Measurements from ENCODE around the gene SYP. TPM values are rescaled to one million over a fixed set of nuclear protein-coding genes. Genes with fewer than 3 reads are reported as not detected.

The SYP gene
- total RNA-seq, 4 donors from 2014 or later, result 5.5 to 11.0 (median 6.7) TPM; not detected in 1

DNA sequence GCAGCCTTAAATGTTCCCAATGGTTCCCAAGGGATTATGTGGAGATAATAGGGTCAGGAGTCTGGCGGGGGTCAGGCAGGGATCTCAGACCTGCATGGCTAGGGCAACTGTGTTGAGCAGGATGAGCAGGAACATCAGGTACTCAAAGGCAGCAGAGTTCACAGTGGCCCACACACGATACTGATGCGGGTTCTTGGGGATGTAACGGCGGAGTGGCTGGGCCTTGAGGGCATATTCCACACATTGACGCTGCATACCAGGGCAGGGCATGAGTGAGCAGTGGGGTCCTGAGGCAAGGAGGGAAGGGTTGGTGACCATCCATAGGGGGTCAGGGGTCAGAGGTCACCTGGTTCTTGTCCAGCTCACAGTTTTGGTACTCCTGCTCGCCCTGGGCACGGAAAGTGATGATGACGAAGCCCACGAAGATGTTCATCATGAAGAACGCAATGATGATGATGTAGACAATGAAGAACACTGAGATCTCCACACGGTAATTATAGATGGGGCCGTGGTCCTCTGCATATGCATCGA lies 15.1 kb upstream of the SYP start:
- Histone ChIP-seq H3K9me3 (no peaks in the 10 kb centered on the region), H3K36me3 (no peaks in the 10 kb centered on the region), H3K4me3 (no peak overlapping the region), H3K27me3 (no peaks in the 10 kb centered on the region), H3K27ac (no peak overlapping the region), H3K4me1 (no peaks in the 10 kb centered on the region)
- no peak for DNase-seq
- TF ChIP-seq, protein P1, sequence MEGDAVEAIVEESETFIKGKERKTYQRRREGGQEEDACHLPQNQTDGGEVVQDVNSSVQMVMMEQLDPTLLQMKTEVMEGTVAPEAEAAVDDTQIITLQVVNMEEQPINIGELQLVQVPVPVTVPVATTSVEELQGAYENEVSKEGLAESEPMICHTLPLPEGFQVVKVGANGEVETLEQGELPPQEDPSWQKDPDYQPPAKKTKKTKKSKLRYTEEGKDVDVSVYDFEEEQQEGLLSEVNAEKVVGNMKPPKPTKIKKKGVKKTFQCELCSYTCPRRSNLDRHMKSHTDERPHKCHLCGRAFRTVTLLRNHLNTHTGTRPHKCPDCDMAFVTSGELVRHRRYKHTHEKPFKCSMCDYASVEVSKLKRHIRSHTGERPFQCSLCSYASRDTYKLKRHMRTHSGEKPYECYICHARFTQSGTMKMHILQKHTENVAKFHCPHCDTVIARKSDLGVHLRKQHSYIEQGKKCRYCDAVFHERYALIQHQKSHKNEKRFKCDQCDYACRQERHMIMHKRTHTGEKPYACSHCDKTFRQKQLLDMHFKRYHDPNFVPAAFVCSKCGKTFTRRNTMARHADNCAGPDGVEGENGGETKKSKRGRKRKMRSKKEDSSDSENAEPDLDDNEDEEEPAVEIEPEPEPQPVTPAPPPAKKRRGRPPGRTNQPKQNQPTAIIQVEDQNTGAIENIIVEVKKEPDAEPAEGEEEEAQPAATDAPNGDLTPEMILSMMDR (IDR thresholded peaks at IDR 0.05), result no peak
- TF ChIP-seq POLR2A (IDR thresholded peaks at IDR 0.05), result no peak

- no peaks in the 10 kb centered on the region for H3K27me3 ChIP-seq
- no peaks in the 10 kb centered on the region for H3K9me3 ChIP-seq
- no peak for DNase-seq
- no peak for TF ChIP-seq POLR2A (IDR thresholded peaks at IDR 0.05)
- TF ChIP-seq, protein P1 (IDR thresholded peaks at IDR 0.05), result no peak
- no peak overlapping the region for H3K4me3 ChIP-seq
- no peaks in the 10 kb centered on the region for H3K36me3 ChIP-seq
- no peaks in the 10 kb centered on the region for H3K4me1 ChIP-seq
- no peak overlapping the region for H3K27ac ChIP-seq
Measured at GRCh38 chrX:49214416-49214815, 14.4 kb upstream of the SYP start.

DNA sequence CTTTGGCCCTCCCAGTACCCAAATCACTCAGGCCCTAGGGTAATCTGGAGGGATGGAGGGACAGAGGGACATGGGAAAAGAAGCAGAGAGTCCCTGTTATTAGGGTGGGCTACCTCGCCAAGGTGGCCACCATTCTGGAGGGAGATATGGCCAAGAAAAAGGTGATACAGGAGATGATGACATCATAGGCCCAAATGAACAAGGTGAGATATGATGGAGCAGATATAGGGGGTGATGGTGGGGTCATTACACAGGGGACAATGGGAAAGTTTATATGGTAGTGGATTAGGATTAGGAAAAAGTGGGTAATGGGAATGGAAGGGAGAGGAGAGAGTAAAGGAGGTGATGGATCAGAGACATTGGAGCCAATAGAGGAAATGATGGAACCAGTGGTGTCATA lies 12.9 kb upstream of the SYP start:
- TF ChIP-seq, protein P1 (IDR thresholded peaks at IDR 0.05), result no peak
- no peak for TF ChIP-seq POLR2A (IDR thresholded peaks at IDR 0.05)
- no peak for DNase-seq
- no peaks in the 10 kb centered on the region for H3K9me3 ChIP-seq
- H3K4me1 ChIP-seq, result no peaks in the 10 kb centered on the region
- H3K27me3 ChIP-seq, result no peaks in the 10 kb centered on the region
- H3K27ac ChIP-seq, result no peak overlapping the region
- no peaks in the 10 kb centered on the region for H3K36me3 ChIP-seq
- no peak overlapping the region for H3K4me3 ChIP-seq

DNA sequence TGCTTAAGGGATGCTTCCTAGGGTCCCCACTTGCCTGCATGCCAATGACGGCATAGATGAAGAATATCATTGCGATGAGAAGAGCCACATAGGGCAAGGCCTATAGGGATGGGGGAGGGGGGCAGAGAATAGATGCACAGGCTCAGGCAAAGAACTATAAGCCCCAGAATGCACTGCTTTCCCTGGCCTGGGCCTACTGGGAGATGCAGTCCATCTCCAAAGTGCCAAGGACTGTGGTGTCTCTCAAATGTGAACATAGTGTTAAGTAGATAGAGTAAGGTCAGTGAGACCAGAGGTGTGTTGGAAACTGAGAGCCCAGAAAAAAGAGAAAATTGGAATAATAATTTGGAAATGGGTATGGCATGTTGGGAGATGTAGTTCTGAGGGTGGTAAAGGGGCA lies 12.2 kb upstream of the SYP start:
- no peaks in the 10 kb centered on the region for H3K9me3 ChIP-seq
- H3K36me3 ChIP-seq, result no peaks in the 10 kb centered on the region
- H3K4me3 ChIP-seq, result no peak overlapping the region
- TF ChIP-seq POLR2A (IDR thresholded peaks at IDR 0.05), result no peak
- TF ChIP-seq, protein P1 (IDR thresholded peaks at IDR 0.05), result no peak
- H3K27me3 ChIP-seq, result no peaks in the 10 kb centered on the region
- H3K27ac ChIP-seq, result no peak overlapping the region
- DNase-seq, result no peak
- H3K4me1 ChIP-seq, result no peaks in the 10 kb centered on the region

DNA sequence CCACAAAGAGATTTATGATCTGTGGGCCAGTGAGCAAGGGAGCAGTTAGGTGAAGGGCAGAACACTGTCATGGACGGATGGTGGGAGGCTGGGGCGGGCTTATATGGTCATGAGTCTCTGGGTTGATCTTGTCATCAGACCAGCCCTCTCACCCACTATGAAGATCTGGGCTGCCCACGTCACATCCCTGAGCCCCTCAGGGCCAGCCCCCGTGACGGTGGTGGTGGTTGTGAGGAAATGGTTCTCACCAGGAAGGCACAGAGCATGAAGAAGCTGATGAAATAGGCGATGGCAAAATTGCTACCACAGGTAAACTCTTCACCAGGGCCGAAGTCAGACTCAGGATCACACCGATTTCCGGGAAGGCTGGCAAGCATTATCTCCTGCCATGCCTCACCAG lies 11.1 kb upstream of the SYP start:
- Histone ChIP-seq H3K4me1 (no peaks in the 10 kb centered on the region), H3K36me3 (no peaks in the 10 kb centered on the region), H3K9me3 (no peaks in the 10 kb centered on the region), H3K27me3 (no peaks in the 10 kb centered on the region), H3K27ac (no peak overlapping the region), H3K4me3 (no peak overlapping the region)
- no peak for TF ChIP-seq POLR2A (IDR thresholded peaks at IDR 0.05)
- TF ChIP-seq, protein P1 (IDR thresholded peaks at IDR 0.05), result no peak
- no peak for DNase-seq

DNA sequence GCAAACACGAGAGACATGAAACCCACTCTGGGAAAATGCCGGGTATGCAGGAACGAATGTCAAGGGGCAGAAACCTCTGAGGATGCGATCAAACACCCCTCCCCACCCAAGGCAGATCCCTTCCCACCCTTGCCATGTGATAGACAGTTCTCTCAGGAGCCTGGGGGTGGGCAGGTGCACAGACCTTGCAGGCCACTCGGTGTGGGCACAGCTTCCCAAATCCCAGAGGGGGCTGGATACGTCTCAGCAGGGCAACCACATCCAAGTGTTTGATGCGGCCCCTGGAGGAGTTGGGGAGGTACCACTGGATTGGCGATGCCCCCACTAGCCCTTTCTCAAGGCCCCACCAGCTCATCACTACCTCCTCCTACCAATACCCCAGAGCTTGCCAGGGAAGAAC lies 10.4 kb upstream of the SYP start:
- Histone ChIP-seq H3K27me3 (no peaks in the 10 kb centered on the region), H3K27ac (no peak overlapping the region), H3K9me3 (no peaks in the 10 kb centered on the region), H3K4me1 (no peaks in the 10 kb centered on the region), H3K36me3 (no peaks in the 10 kb centered on the region), H3K4me3 (no peak overlapping the region)
- no peak for DNase-seq
- no peak for TF ChIP-seq POLR2A (IDR thresholded peaks at IDR 0.05)
- TF ChIP-seq, protein P1 (IDR thresholded peaks at IDR 0.05), result no peak
